ENCODE data around the gene CMTM5.

CMTM5 gene

GRCh38 chr14:23376482-23377197, at the start of gene CMTM5:
CMTM5 (plus strand) TSS chr14:23377046; CDS start chr14:23377252, 206 bp downstream.
- no peak for DNase-seq (ENCODE audit: low read depth in 2 of 2)

GRCh38 chr14:23327947-23328744, 48.7 kb upstream of the CMTM5 start:
- peak; percentile 30 to 37 for DNase-seq (ENCODE audit: low read depth in 2 of 2)

GRCh38 chr14:23335623-23336022, 41.2 kb upstream of the CMTM5 start:
- no peak for DNase-seq (ENCODE audit: low read depth in 2 of 2)

GRCh38 chr14:23339506-23340268, 37.2 kb upstream of the CMTM5 start:
- no peak for DNase-seq (ENCODE audit: low read depth in 2 of 2)

GRCh38 chr14:23344481-23344880, 32.4 kb upstream of the CMTM5 start:
- DNase-seq (ENCODE audit: low read depth in 2 of 2): no peak

- DNase-seq (ENCODE audit: low read depth in 2 of 2): no peak
Measured at GRCh38 chr14:23345987-23346692, 30.7 kb upstream of the CMTM5 start.

- no peak for DNase-seq (ENCODE audit: low read depth in 2 of 2)
Measured at GRCh38 chr14:23346693-23347405, 30.0 kb upstream of the CMTM5 start.

GRCh38 chr14:23347406-23348296, 29.2 kb upstream of the CMTM5 start:
- no peak for DNase-seq (ENCODE audit: low read depth in 2 of 2)

GRCh38 chr14:23348297-23348655, 28.6 kb upstream of the CMTM5 start:
- no peak for DNase-seq (ENCODE audit: low read depth in 2 of 2)

- DNase-seq (ENCODE audit: low read depth in 2 of 2): no peak
Measured at GRCh38 chr14:23349156-23349845, 27.5 kb upstream of the CMTM5 start.

- DNase-seq (ENCODE audit: low read depth in 2 of 2): no peak
Measured at GRCh38 chr14:23351681-23352505, 25.0 kb upstream of the CMTM5 start.

- DNase-seq (ENCODE audit: low read depth in 2 of 2): peak in 1 of 2 donors; percentile 21
Measured at GRCh38 chr14:23352506-23353432, 24.1 kb upstream of the CMTM5 start, which contains the start of gene SLC22A17. SLC22A17 (minus strand) TSS chr14:23352887.

- no peak for DNase-seq (ENCODE audit: low read depth in 2 of 2)
Measured at GRCh38 chr14:23353433-23353780, 23.4 kb upstream of the CMTM5 start.

- no peak for DNase-seq (ENCODE audit: low read depth in 2 of 2)
Measured at GRCh38 chr14:23354990-23355389, 21.9 kb upstream of the CMTM5 start.

- DNase-seq (ENCODE audit: low read depth in 2 of 2): no peak
Measured at GRCh38 chr14:23355871-23356435, 20.9 kb upstream of the CMTM5 start.

- DNase-seq (ENCODE audit: low read depth in 2 of 2): no peak
Measured at GRCh38 chr14:23356662-23357061, 20.2 kb upstream of the CMTM5 start.

GRCh38 chr14:23357261-23357660, 19.6 kb upstream of the CMTM5 start:
- DNase-seq (ENCODE audit: low read depth in 2 of 2): no peak
